HL-60/S4 treated with retinoic acid at 250 ng/mL for 4 days and 3 days (cell line): ENCODE measurements around the gene KIF13A.
"Not testable (repeated sequence)": the region's sequence is repeated elsewhere in the genome, so short reads cannot be mapped to it uniquely, and the experiment has no call there.

Source experiments
- in situ Hi-C: fragments of 300-500 bp; cut with MboI; formaldehyde crosslinking; loops from 2 replicates; pipeline ENCODE4 v1.7.0; 2022; ENCODE audit warnings: low sequenced_read_pairs

KIF13A gene

GRCh38 chr6:17878734-17879133 lies 108.7 kb downstream of the KIF13A start:
- in situ Hi-C loops: no loop called here

GRCh38 chr6:17877895-17878440 lies 109.5 kb downstream of the KIF13A start:
- in situ Hi-C loops: no loop called here

- in situ Hi-C loops: no loop called here
Observed at GRCh38 chr6:17877196-17877894, 110.1 kb downstream of the KIF13A start.

GRCh38 chr6:17874753-17875152 lies 112.7 kb downstream of the KIF13A start:
- in situ Hi-C loops: no loop called here

- in situ Hi-C loops: no loop called here
Observed at GRCh38 chr6:17872908-17873307, 114.5 kb downstream of the KIF13A start.

GRCh38 chr6:17871836-17872235 lies 115.6 kb downstream of the KIF13A start:
- in situ Hi-C loops: no loop called here

- in situ Hi-C loops: no loop called here
Observed at GRCh38 chr6:17871189-17871519, 116.3 kb downstream of the KIF13A start.

GRCh38 chr6:17870300-17871188 lies 116.9 kb downstream of the KIF13A start:
- in situ Hi-C loops: no loop called here

- in situ Hi-C loops: no loop called here
Observed at GRCh38 chr6:17869753-17870050, 117.7 kb downstream of the KIF13A start.

GRCh38 chr6:17869010-17869752 lies 118.3 kb downstream of the KIF13A start:
- in situ Hi-C loops: no loop called here

- in situ Hi-C loops: no loop called here
Observed at GRCh38 chr6:17867880-17868279, 119.6 kb downstream of the KIF13A start.

- in situ Hi-C loops: no loop called here
Observed at GRCh38 chr6:17866876-17867444, 120.5 kb downstream of the KIF13A start.

GRCh38 chr6:17865798-17866725 lies 121.4 kb downstream of the KIF13A start:
- in situ Hi-C loops: no loop called here

GRCh38 chr6:17865243-17865642 lies 122.2 kb downstream of the KIF13A start:
- in situ Hi-C loops: no loop called here

- in situ Hi-C loops: no loop called here
Observed at GRCh38 chr6:17863901-17864754, 123.3 kb downstream of the KIF13A start.

GRCh38 chr6:17861361-17861760 lies 126.1 kb downstream of the KIF13A start:
- in situ Hi-C loops: no loop called here

GRCh38 chr6:17859846-17860245 lies 127.6 kb downstream of the KIF13A start:
- in situ Hi-C loops: no loop called here

- in situ Hi-C loops: no loop called here
Observed at GRCh38 chr6:17858584-17858983, 128.9 kb downstream of the KIF13A start.

- in situ Hi-C loops: not testable (repeated sequence)
Observed at GRCh38 chr6:17857188-17857587, 130.2 kb downstream of the KIF13A start.
